Left renal cortex interstitium (tissue), 4 donors: ENCODE results near the gene UFD1. TPM values are rescaled to one million over a fixed set of nuclear protein-coding genes. Genes with fewer than 3 reads are reported as not detected.

Experiments used
- DNase-seq, 4 donors: peaks; one replicate each; pipeline ENCODE4 v3.0.0-alpha.2; 2013; ENCODE audit warnings: low read depth in 4 of 4, low spot score in 2 of 4, missing footprints in 1 of 4
- polyA plus RNA-seq, 4 donors: library from polyadenylated mRNA; unstranded; fragments of 120-200 nt; gene quantifications; one replicate each; pipeline ENCODE4 v1.2.1, GENCODE V29; 2013; ENCODE audit not compliant: insufficient read length in 4 of 4

The UFD1 gene
- polyA plus RNA-seq: 10 to 100 TPM; 58.2 to 67.9 (median 67.3) TPM

- DNase-seq: peak in 1 of 4 donors; percentile 50
Observed at GRCh38 chr22:19478901-19479354, at the start of gene UFD1. Gene UFD1 (minus strand): TSS chr22:19479193. CDS start chr22:19479085, 108 bp downstream.

- DNase-seq: no peak
Observed at GRCh38 chr22:19527861-19528417, 48.9 kb upstream of the UFD1 start.

- no peak for DNase-seq
Observed at GRCh38 chr22:19527321-19527721, 48.3 kb upstream of the UFD1 start.

GRCh38 chr22:19526702-19527111 lies 47.7 kb upstream of the UFD1 start:
- no peak for DNase-seq

GRCh38 chr22:19526076-19526701 lies 47.2 kb upstream of the UFD1 start:
- no peak for DNase-seq

GRCh38 chr22:19525666-19526065 lies 46.7 kb upstream of the UFD1 start:
- DNase-seq: no peak

GRCh38 chr22:19525116-19525660 lies 46.2 kb upstream of the UFD1 start:
- no peak for DNase-seq

- DNase-seq: no peak
Observed at GRCh38 chr22:19524170-19525115, 45.5 kb upstream of the UFD1 start, which contains the start of gene CLDN5. Gene CLDN5 (minus strand): TSS chr22:19524410. CDS start chr22:19524255, 155 bp downstream.

- DNase-seq: no peak
Observed at GRCh38 chr22:19523240-19524169, 44.5 kb upstream of the UFD1 start.

- DNase-seq: no peak
Observed at GRCh38 chr22:19522881-19523239, 43.9 kb upstream of the UFD1 start.

GRCh38 chr22:19522190-19522880 lies 43.3 kb upstream of the UFD1 start:
- DNase-seq: no peak

GRCh38 chr22:19520566-19521305 lies 41.7 kb upstream of the UFD1 start:
- DNase-seq: no peak

- no peak for DNase-seq
Observed at GRCh38 chr22:19520007-19520406, 41.0 kb upstream of the UFD1 start.

GRCh38 chr22:19519041-19519926 lies 40.3 kb upstream of the UFD1 start:
- DNase-seq: no peak

- DNase-seq: peak in 1 of 4 donors; percentile 46
Observed at GRCh38 chr22:19518635-19519034, 39.6 kb upstream of the UFD1 start.

- no peak for DNase-seq
Observed at GRCh38 chr22:19517919-19518611, 39.1 kb upstream of the UFD1 start.

GRCh38 chr22:19517171-19517500 lies 38.1 kb upstream of the UFD1 start:
- no peak for DNase-seq
